HCT116 (cell line): ENCODE measurements around the gene NHSL1. TPM values are rescaled to one million over a fixed set of nuclear protein-coding genes. Genes with fewer than 3 reads are reported as not detected.

ENCODE experiments used
- ATAC-seq: fragments of 200-7000 bp; cut with Tn5 transposase; 2 replicates; pipeline ENCODE4 v1.9.1; 2020; ENCODE audit warnings: mild to moderate bottlenecking, moderate library complexity
- BruUV-seq: library from RNA; stranded (reverse); fragments of 400-500 nt; replicated peaks from 2 replicates; lab custom pipeline; 2021; lab: Mats Ljungman, UMichigan
- CTCF ChIA-PET: fragments of 300-600 bp; sonication (Branson Sonifier 250); formaldehyde crosslinking; loops from one replicate; lab custom pipeline; 2021; ENCODE audit warnings: antibody characterized with exemption; lab: Charles Lee
- POLR2A ChIA-PET: fragments of 300-600, 350-600 bp; sonication (Branson Sonifier 250); formaldehyde crosslinking; loops from one replicate; lab custom pipeline; 2021; ENCODE audit warnings: antibody characterized with exemption; lab: Charles Lee
- RAD21 ChIA-PET, 2 experiments: fragments of 300-600 bp; sonication (Branson Sonifier 250); formaldehyde crosslinking; loops; one replicate each; lab custom pipeline; 2023; ENCODE audit warnings: low total read pairs in 2 of 2; ENCODE audit not compliant: uncharacterized antibody in 2 of 2, unreplicated experiment in 2 of 2, low non-redundant PET in 1 of 2; lab: Charles Lee
- DNase-seq: peaks from one replicate; pipeline ENCODE4 v3.0.0-alpha.2; 2010; ENCODE audit warnings: low read depth, low spot score
- H2AFZ ChIP-seq: fragments of 200-600 bp; shearing (Covaris generic), sonication (generic); 2 replicates; pipeline ENCODE4 v1.6.1; 2017; ENCODE audit warnings: low read depth, mixed run types, mixed read lengths, antibody characterized with exemption, low read length; ENCODE audit not compliant: poor library complexity, severe bottlenecking
- H3K27ac ChIP-seq: 2 replicates; pipeline ENCODE4 v1.5.1; 2012; ENCODE audit warnings: low read depth, low read length
- H3K27me3 ChIP-seq: fragments of 200-600 bp; sonication (generic); 2 replicates; pipeline ENCODE4 v1.6.1; 2016; ENCODE audit warnings: mixed run types, low read length, mixed read lengths; ENCODE audit not compliant: insufficient read depth
- H3K36me3 ChIP-seq, 2 experiments: fragments of 200-500 bp in 1 of 2; fragments of 200-600 bp in 1 of 2; sonication (Bioruptor generic) in 1 of 2; sonication (generic) in 1 of 2; 2 replicates each; pipeline versions ENCODE4 v1.5.1 to v1.6.1; 2014 to 2016; ENCODE audit warnings: low read length in 2 of 2, inconsistent platforms in 1 of 2, mixed read lengths in 1 of 2, mixed run types in 1 of 2; ENCODE audit not compliant: insufficient read depth in 2 of 2, control insufficient read depth in 1 of 2
- H3K4me1 ChIP-seq, 2 experiments: fragments of 200-600 bp in 1 of 2; sonication (generic) in 1 of 2; 2 replicates each; pipeline versions ENCODE4 v1.5.1 to v1.6.1; 2012 to 2017; ENCODE audit warnings: low read length in 2 of 2, inconsistent platforms in 1 of 2, mild to moderate bottlenecking in 1 of 2, mixed read lengths in 1 of 2, mixed run types in 1 of 2, moderate library complexity in 1 of 2; ENCODE audit not compliant: insufficient read depth in 2 of 2, control insufficient read depth in 1 of 2
- H3K4me2 ChIP-seq: fragments of 200-600 bp; sonication (generic); 2 replicates; pipeline ENCODE4 v1.6.1; 2017; ENCODE audit warnings: mixed run types, low read length, mixed read lengths
- H3K4me3 ChIP-seq, 2 experiments: fragments of 200-600 bp in 1 of 2; sonication (generic) in 1 of 2; replicated peaks in 1 of 2; 2 replicates each; pipeline ENCODE4 v1.5.1; 2011 to 2016; ENCODE audit warnings: low read length in 2 of 2, control low read depth in 1 of 2, low read depth in 1 of 2, mild to moderate bottlenecking in 1 of 2, mixed read lengths in 1 of 2, mixed run types in 1 of 2
- H3K79me2 ChIP-seq: fragments of 200-600 bp; sonication (generic); 2 replicates; pipeline ENCODE4 v1.6.1; 2017; ENCODE audit warnings: mild to moderate bottlenecking, mixed run types, low read length, moderate library complexity, mixed read lengths; ENCODE audit not compliant: insufficient read depth
- H3K9ac ChIP-seq: fragments of 200-600 bp; sonication (generic); 2 replicates; pipeline ENCODE4 v1.6.1; 2016; ENCODE audit warnings: low read length, mixed read lengths
- H3K9me2 ChIP-seq: fragments of 200-600 bp; sonication (generic), shearing (Covaris generic); 2 replicates; pipeline ENCODE4 v1.6.1; 2017; ENCODE audit warnings: mixed run types, mild to moderate bottlenecking, moderate library complexity; ENCODE audit not compliant: insufficient read depth
- H3K9me3 ChIP-seq, 2 experiments: fragments of 200-500 bp in 1 of 2; fragments of 200-600 bp in 1 of 2; sonication (Bioruptor generic) in 1 of 2; sonication (generic) in 1 of 2; 2 replicates each; pipeline ENCODE4 v1.6.1; 2014 to 2017; ENCODE audit warnings: low read length in 2 of 2, mixed read lengths in 2 of 2, inconsistent platforms in 1 of 2, low read depth in 1 of 2, mild to moderate bottlenecking in 1 of 2, mixed run types in 1 of 2, moderate library complexity in 1 of 2; ENCODE audit not compliant: control insufficient read depth in 1 of 2, insufficient read depth in 1 of 2
- H4K20me1 ChIP-seq: fragments of 200-600 bp; sonication (generic), shearing (Covaris generic); 2 replicates; pipeline ENCODE4 v1.6.1; 2017; ENCODE audit warnings: mixed run types, mild to moderate bottlenecking, moderate library complexity; ENCODE audit not compliant: insufficient read depth
- ATF3 ChIP-seq: IDR thresholded peaks from 2 replicates; pipeline ENCODE4 v1.6.1; 2012
- CBX3 ChIP-seq: IDR thresholded peaks from 2 replicates; pipeline ENCODE4 v1.6.1; 2012; ENCODE audit warnings: low read depth
- CEBPB ChIP-seq: IDR thresholded peaks from 2 replicates; pipeline ENCODE4 v1.6.1; 2012; ENCODE audit warnings: low read depth
- ELF1 ChIP-seq: IDR thresholded peaks from 2 replicates; pipeline ENCODE4 v1.6.1; 2012; ENCODE audit warnings: low read depth, borderline replicate concordance
- FOSL1 ChIP-seq: IDR thresholded peaks from 2 replicates; pipeline ENCODE4 v1.6.1; 2012; ENCODE audit warnings: low read depth
- MAX ChIP-seq: IDR thresholded peaks from 2 replicates; pipeline ENCODE4 v1.6.1; 2012
- POLR2A ChIP-seq: IDR thresholded peaks from 2 replicates; pipeline ENCODE4 v1.7.0; 2011; ENCODE audit warnings: borderline replicate concordance; ENCODE audit not compliant: insufficient read depth, insufficient read length; ENCODE audit errors: extremely low read depth
- RAD21 ChIP-seq: IDR thresholded peaks from 2 replicates; pipeline ENCODE4 v1.6.1; 2012; ENCODE audit warnings: low read depth, mild to moderate bottlenecking
- SIN3A ChIP-seq: IDR thresholded peaks from 2 replicates; pipeline ENCODE4 v1.6.1; 2012; ENCODE audit warnings: low read depth
- SRF ChIP-seq: IDR thresholded peaks from 2 replicates; pipeline ENCODE4 v1.6.1; 2012; ENCODE audit warnings: low read depth
- TCF7L2 ChIP-seq: IDR thresholded peaks from 2 replicates; pipeline ENCODE4 v1.7.0; 2011; ENCODE audit warnings: borderline replicate concordance, inconsistent platforms; ENCODE audit not compliant: insufficient read depth, insufficient read length; ENCODE audit errors: extremely low read depth
- YY1 ChIP-seq: IDR thresholded peaks from 2 replicates; pipeline ENCODE4 v1.6.1; 2011; ENCODE audit warnings: low read length, low read depth, moderate library complexity, mild to moderate bottlenecking; ENCODE audit not compliant: insufficient replicate concordance; ENCODE audit errors: extremely low read depth
- ZBTB33 ChIP-seq: IDR thresholded peaks from 2 replicates; pipeline ENCODE4 v1.6.1; 2011; ENCODE audit warnings: mild to moderate bottlenecking, low read length, moderate library complexity; ENCODE audit not compliant: insufficient replicate concordance; ENCODE audit errors: extremely low read depth
- ZFX ChIP-seq: fragments of 450-650 bp; IDR thresholded peaks from 2 replicates; pipeline ENCODE4 v1.6.1; 2017
- intact Hi-C: fragments of 100-400 bp; cut with micrococcal nuclease; formaldehyde crosslinking; loops from 2 replicates; pipeline ENCODE4 v1.10.0; 2022
- total RNA-seq: library from RNA; stranded (reverse); gene quantifications from one replicate; pipeline ENCODE4 v1.2.1, GENCODE V29; 2021; ENCODE audit not compliant: unreplicated experiment

NHSL1 gene
- total RNA-seq, 1 experiment from 2014 or later = 15.4 TPM

GRCh38 chr6:138500045-138500665 lies 861 bp upstream of the NHSL1 start:
- Histone ChIP-seq H3K4me2 (no peak overlapping the region), H3K9ac (no peak overlapping the region), H3K9me2 (no peaks in the 10 kb centered on the region), H4K20me1 (no peaks in the 10 kb centered on the region), H3K9me3 (no peaks in the 10 kb centered on the region), H3K27me3 (no peaks in the 10 kb centered on the region), H2AFZ (no peak overlapping the region), H3K4me1 (peaks cover 5 to 11% of the 10 kb centered on the region in 2 experiments; a peak in 2 of 4 replicates), H3K27ac (no peak overlapping the region), H3K36me3 (no peaks in the 10 kb centered on the region; a peak in 1 of 4 replicates), H3K79me2 (no peaks in the 10 kb centered on the region), H3K4me3 (no peak overlapping the region)
- ATAC-seq = no peak
- no TSS peak for BruUV-seq
- RAD21 ChIA-PET = no interaction called here
- no peak for DNase-seq
- intact Hi-C loops = no loop called here
- POLR2A ChIA-PET = no interaction called here
- TF ChIP-seq ATF3 (no peak), FOSL1 (no peak), ZBTB33 (no peak), POLR2A (no peak), SRF (no peak), SIN3A (no peak), ZFX (no peak), TCF7L2 (no peak), MAX (no peak), YY1 (no peak), RAD21 (no peak), ELF1 (no peak), CBX3 (no peak), CEBPB (no peak)
- CTCF ChIA-PET = interaction anchor here (1.7 kb wide), 1 partner anchor 17 kb away, joined by 4 read pairs; no protein-coding TSS in a partner anchor
